Measurements from ENCODE around the gene ZNF821. TPM values are rescaled to one million over a fixed set of nuclear protein-coding genes. Genes with fewer than 3 reads are reported as not detected.

ZNF821 gene
- total RNA-seq, 1 donor from 2014 or later, result 6.6 TPM

Other genes starting within 250 kb of the ZNF821 start
- gene PHLPP2, start 159.5 kb downstream of the ZNF821 start, total RNA-seq, result 6.5 TPM
- gene AP1G1, start 75.3 kb downstream of the ZNF821 start, total RNA-seq, result 109 TPM
- 24.1 TPM for gene ATXN1L, start 38.2 kb downstream of the ZNF821 start, total RNA-seq
- gene IST1, start 11.3 kb upstream of the ZNF821 start, total RNA-seq, result 213 TPM
- 0.10 TPM for gene PKD1L3, start 116.2 kb upstream of the ZNF821 start, total RNA-seq
- gene DHODH, start 124.6 kb upstream of the ZNF821 start, total RNA-seq, result 8.7 TPM
- gene HP, start 170.3 kb upstream of the ZNF821 start, total RNA-seq, result 2.4 TPM
- not detected for gene HPR, start 179.0 kb upstream of the ZNF821 start, total RNA-seq
- gene TXNL4B, start 209.4 kb upstream of the ZNF821 start, total RNA-seq, result 8.2 TPM
- 54.2 TPM for gene DHX38, start 209.7 kb upstream of the ZNF821 start, total RNA-seq